GM12872 (cell line): ENCODE data around the gene ZNF518A.

Source experiments
- TF ChIP-seq, protein P1 (sequence below): IDR thresholded peaks from 3 replicates; pipeline ENCODE4 v1.5.1; 2011; ENCODE audit warnings: low read depth, mild to moderate bottlenecking, low read length, moderate library complexity; ENCODE audit not compliant: insufficient read depth

The ZNF518A gene

DNA sequence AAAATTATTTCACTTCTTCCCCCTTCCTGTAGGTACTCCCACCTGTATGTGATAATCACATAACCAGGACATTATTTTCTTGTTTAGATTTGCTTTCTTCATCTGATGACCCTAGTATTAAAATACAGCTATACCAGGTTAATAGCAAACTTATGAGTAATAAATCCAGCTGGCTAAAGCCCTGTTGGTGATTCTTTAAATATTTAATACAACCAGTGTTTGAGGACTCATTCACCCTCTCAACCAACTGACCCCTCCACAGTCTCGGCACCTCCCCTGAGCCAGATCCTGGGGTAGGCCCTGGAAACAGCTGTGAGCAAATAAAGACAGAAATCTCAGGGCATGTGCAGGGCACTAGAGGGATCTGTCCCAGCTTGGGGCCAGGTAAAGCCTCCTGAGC lies 82.8 kb downstream of the ZNF518A start:
- TF ChIP-seq, protein P1, sequence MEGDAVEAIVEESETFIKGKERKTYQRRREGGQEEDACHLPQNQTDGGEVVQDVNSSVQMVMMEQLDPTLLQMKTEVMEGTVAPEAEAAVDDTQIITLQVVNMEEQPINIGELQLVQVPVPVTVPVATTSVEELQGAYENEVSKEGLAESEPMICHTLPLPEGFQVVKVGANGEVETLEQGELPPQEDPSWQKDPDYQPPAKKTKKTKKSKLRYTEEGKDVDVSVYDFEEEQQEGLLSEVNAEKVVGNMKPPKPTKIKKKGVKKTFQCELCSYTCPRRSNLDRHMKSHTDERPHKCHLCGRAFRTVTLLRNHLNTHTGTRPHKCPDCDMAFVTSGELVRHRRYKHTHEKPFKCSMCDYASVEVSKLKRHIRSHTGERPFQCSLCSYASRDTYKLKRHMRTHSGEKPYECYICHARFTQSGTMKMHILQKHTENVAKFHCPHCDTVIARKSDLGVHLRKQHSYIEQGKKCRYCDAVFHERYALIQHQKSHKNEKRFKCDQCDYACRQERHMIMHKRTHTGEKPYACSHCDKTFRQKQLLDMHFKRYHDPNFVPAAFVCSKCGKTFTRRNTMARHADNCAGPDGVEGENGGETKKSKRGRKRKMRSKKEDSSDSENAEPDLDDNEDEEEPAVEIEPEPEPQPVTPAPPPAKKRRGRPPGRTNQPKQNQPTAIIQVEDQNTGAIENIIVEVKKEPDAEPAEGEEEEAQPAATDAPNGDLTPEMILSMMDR = no peak
